Measurements from ENCODE around the gene PRDM15.
A peak's percentile ranks its signal among the peaks of the same experiment; 100 is the strongest.

PRDM15 gene

GRCh38 chr21:41837756-41838297 is 41.3 kb downstream of the PRDM15 start:
- DNase-seq = no peak

DNA sequence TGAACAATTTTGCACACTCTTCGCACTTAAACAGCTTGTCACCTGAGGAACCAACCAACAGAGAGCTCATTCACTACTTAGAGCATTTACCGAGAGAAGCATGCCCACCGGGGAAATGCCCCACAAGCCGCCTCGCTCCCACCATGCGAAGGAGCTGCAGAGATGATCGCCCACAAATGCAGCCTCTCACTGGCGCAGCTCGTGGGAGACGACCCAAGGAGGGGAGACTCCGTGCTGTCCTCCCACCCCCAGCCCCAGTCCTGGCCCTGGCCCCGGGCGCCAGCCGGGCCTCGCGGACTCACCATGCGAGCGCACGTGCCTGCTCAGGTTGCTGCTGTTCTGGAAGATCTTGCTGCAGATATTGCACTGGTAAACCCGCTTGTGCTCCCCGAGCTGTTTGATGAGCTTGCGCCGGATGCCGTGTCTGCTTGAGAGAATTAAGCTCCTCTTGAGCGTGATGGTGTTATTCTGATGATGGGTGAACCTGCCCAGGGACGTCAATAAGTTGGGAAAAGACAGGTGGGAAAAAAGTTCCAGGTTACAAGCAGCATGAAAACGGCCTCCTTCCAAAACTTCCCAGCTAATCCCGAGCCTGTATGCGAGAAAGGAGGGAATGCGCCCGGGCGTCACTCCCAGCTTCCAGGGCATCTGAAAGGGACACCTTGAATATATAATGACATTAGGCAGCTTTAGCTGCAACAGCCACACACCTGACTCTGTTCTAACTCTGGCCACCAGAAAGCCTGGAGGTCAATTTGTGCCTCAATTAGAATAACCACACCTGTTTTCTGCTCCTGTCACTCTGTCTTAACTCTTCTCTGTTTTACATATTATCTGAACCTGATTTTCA is 42.8 kb downstream of the PRDM15 start:
- no peak for DNase-seq

DNA sequence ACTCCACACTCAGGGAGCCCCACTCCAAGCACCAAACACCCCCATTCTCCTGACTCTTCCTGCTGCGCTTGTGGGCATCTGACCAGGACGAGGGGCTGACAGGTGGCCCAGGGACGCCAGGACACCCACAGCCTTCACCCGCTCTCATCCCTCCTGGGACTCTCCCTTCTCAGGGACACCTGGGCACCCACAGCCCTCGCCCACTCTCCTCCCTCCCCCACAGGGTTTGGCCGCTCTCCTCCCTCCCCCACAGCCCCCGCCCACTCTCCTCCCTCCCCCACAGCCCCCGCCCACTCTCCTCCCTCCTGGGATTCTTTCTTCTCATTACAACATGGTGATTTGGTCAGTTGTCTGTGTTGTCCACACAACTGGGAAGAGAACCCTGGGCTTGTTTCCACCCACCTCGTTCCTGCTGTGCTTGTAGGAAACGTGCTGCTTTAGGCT is 43.4 kb downstream of the PRDM15 start:
- DNase-seq = no peak

DNA sequence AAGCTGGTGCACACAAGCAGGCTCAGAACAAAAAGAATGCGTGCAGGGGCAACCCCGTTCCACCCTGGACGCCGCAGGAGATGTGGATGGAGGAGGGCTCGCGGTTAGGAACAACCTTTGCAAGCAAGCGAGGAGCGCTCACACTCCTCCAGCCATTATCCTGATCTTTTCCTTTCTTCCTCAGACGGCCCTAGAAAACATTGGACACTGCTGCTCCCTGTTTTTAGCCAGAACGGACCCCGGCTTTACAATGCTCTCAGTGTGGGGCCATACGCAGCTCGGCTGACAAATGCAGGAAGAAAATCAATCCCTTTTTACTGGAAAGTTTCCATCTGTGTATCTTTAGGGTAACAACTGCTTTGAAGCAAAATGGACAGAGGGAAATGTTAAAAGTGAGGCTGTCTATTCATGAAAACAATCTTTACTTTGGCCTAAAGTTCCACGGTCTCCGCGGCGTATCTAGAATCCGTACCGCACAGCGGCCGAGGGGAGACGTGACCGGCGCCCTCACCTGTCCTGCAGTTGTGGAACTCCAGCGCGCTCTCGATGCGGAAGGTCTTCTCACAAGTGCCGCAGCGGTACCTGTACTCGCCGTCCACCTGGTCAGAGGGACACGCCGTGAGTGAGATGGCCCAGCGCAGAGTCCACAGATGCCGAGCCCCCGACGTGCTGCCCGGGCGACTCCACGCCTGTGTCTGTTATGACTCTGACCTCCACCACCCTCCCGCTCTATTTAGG is 44.0 kb downstream of the PRDM15 start:
- no peak for DNase-seq

- no peak for DNase-seq
These were observed 44.8 kb downstream of the PRDM15 start for GRCh38 chr21:41834252-41834925.

- DNase-seq = no peak
These were observed 45.5 kb downstream of the PRDM15 start for GRCh38 chr21:41833497-41834115.

DNA sequence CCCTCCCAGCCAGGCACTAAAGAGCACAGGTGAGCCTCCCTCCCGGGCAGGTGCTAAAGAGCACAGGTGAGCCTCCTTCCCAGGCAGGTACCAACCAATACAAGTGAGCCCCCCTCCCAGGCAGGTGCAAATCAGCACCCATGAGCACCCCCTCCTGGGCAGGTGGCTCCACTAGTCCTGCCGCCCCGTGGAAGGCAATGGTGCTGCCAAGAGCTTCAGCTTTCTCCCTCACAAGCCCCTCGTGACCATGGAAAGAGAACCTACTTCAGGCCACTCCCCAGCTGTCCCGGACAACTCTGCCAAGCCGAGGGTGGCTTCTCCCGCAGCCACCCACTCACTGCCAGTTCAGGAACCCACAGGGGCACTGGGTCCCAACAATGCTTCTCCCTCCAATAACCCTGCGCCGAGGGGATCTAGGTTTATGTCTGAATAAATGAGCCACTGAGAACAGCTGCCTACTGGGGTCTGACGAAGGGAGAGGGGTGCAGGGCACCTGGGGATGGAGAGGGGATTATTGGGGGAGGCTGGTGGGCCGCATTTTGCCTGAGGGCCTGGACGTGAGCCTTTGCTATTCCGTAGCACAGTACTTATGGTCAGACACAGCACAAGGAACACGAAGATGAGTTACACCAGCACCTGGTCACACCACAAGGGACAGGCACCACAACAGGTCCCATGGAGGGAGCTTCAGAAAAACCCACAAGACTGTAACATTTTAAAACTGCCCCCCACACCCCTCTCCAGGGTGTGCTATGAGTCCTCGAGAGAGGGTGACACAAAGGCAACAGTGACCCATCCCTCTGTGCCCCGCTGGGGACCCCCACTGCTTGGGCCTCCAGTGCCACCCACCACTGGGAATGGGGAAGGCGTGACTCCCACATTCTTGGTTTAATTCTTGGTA is 46.3 kb downstream of the PRDM15 start:
- no peak for DNase-seq

DNA sequence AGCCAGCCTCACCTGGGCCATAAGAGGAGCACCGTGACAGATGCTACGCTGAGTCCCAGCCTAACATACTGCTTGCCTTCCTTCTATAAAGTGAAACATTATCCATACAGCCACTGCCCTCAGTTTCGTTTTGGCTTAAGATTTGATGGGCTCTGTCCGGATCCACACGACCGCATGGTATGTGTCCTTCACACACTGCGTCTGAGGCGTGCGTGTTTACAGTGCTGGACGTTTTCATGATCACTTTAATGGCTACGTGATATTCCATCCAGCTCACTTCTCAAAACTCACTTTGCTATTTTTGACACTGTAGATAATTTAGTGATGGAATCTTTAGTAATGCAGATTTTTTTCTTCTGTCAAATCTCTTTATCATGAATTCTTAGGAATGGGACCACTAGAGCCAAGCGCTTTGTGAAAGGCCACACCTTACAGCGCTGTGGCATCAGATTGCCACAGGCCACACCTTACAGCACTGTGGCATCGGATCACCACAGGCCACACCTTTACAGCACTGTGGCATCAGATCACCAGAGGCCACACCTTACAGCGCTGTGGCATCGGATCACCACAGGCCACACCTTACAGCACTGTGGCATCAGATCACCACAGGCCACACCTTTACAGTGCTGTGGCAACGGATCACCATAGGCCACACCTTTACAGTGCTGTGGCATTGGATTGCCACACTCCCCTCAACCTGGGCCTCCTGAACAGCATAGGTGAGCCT is 47.1 kb downstream of the PRDM15 start:
- no peak for DNase-seq

DNA sequence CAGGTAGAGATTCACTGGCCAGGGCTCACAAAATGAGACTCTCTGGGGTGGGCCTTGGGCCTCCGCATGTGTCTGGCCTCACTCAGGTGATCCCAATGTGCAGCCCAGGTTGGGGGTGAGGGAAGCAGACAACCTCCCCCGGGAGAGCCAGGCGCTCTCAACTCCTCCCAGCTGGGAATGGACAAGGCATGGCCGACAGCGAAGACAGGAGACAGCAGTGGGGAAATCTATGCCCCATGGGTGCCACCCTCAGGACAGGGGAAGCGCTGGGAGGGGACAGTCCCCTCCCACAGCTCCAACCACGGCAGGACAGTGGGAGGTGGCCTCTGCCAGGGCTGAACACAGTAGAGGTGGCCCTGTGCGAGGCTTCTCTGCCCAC is 47.7 kb downstream of the PRDM15 start:
- no peak for DNase-seq

DNA sequence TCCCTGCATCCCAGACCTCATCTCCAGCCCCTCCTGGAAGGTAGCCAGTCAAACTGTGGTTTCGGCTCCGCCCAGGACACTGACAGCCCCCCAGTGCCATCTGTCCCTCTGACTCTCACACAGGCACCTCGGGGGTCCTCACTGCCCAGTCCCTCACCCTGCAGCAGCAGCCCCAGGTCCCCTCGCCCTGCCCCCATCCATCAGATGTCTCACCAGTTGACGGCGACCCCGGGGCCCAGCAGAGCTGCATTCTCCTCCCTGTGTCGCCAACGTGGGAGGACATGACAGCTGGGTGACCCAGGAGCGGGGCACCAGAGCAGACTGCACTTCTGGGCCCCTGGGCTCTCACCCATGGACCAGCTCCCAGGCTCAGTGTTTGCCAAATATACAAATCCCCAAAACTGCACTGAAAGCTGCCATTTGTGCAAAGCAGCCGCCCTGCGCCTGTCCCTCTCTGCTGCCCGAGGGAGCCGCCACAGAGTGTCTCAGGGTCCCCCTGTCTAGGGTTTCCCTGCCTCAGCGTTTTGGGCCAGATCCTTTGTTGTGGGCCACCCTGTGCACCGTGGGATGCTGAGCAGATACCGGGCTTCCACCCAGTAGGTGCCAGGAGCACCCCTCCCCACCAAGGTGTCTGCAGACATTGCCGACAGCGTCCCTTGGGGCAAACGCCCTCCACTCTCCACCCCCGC is 48.2 kb downstream of the PRDM15 start:
- DNase-seq = no peak

DNA sequence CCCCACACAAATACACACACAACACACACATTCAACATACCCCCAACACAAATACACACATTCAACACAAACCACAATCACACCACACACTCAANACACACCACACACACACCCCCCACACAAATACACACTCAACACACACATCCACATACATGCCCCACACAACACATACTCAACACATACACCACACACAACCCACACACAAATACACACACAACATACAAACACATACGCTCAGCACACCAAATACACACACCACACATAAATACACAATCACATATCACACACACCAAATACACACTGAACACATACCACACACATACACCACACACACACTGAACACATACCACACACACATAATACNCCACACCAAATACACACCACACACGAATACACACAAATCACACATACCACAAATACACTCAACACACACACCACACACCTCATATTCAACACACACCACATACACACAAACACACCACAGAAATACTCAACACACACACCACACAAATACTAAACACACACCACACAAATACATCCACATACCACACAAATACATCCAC is 48.9 kb downstream of the PRDM15 start:
- no peak for DNase-seq

- no peak for DNase-seq
These were observed 50.2 kb downstream of the PRDM15 start for GRCh38 chr21:41828884-41829360.

- peak; percentile 13 for DNase-seq
These were observed 50.9 kb downstream of the PRDM15 start for GRCh38 chr21:41827951-41828883.

DNA sequence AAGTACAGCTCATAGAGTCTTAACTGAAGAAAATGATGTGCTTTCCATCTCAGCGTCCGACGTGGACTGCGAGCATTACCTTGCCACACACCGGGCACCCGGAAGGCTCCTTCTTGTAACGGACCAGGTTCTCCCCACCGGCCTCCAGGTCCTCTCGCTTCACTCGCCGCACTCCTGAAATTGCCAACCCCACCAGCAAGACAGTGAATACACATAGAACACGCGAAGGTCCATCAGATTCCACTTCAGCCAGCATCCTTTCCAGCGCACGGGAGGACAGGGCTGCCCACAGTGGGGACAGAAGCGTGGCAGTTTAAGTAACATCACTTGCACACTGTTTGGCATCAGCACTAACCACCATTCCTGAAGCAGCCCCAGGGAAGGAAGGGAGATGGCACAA is 53.3 kb downstream of the PRDM15 start:
- no peak for DNase-seq

DNA sequence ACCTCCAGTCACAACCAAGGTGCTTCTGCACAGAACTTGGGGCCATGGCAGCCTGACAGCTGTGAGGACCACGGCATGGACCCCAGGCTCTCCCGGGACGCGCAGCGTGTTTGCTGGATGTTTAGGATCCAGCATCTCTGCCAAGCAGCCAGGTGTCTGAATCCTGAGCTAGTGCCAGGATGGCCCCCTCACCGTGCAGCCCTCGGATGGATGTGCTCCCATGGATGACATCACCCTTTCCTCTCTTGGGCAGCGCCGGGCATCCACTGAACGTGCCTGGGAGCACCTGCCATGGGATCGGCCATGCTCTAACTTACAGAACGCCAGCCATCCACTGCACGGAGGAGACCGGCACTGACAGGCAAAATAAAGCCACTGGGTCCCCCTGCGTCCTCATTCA is 53.9 kb downstream of the PRDM15 start:
- no peak for DNase-seq

GRCh38 chr21:41824466-41825207 is 54.5 kb downstream of the PRDM15 start:
- DNase-seq = no peak

- no peak for DNase-seq
These were observed 55.2 kb downstream of the PRDM15 start for GRCh38 chr21:41823906-41824305.

DNA sequence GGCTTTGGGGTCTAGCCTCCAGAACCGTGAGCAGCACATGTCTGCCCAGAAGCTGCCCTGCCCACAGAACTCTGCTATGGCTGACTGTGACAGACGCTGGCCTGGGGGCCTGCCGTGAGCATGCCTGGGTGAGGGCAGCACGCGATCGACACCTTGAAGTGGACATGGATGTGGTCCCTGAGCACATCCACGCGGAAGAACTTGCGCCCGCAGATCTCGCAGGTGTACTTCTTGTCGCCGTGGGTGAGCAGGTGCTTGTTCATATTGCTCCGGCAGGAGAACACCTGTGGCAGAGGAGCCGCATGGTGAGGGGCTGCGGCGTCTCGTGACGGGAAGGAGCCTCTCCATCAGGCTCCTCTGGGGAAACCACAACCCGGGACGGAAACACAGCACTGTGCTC is 56.0 kb downstream of the PRDM15 start:
- no peak for DNase-seq
